SK-N-MC (cell line): ENCODE measurements around the gene ZNF692.

Experiments used
- DNase-seq: peaks from one replicate; pipeline ENCODE4 v3.0.0-alpha.2; 2011; ENCODE audit warnings: low read depth, low spot score
- H3K27ac ChIP-seq: fragments of 200-600 bp; sonication (generic); 2 replicates; pipeline ENCODE4 v1.5.1; 2016; ENCODE audit warnings: mixed run types
- H3K36me3 ChIP-seq: fragments of 200-600 bp; sonication (generic); 2 replicates; pipeline ENCODE4 v1.6.1; 2017; ENCODE audit warnings: antibody characterized with exemption, low read length, mixed read lengths; ENCODE audit not compliant: insufficient read depth
- H3K4me3 ChIP-seq: fragments of 200-600 bp; sonication (generic); 2 replicates; pipeline ENCODE4 v1.5.1; 2016
- H3K9ac ChIP-seq: fragments of 200-600 bp; sonication (generic); 2 replicates; pipeline ENCODE4 v1.8.0; 2017; ENCODE audit warnings: mixed run types, mixed read lengths; ENCODE audit not compliant: insufficient read length
- H3K9me3 ChIP-seq: fragments of 200-600 bp; sonication (generic); 2 replicates; pipeline ENCODE4 v1.6.1; 2017; ENCODE audit warnings: low read depth, mild to moderate bottlenecking, antibody characterized with exemption, low read length, moderate library complexity, mixed read lengths
- EZH2 ChIP-seq: fragments of 200-600 bp; sonication (generic); IDR thresholded peaks from one replicate; pipeline ENCODE4 v1.6.1; 2017; ENCODE audit warnings: antibody characterized with exemption
- FOXP2 ChIP-seq: optimal IDR thresholded peaks from 2 replicates; pipeline ENCODE3; 2011; ENCODE audit warnings: mild to moderate bottlenecking, moderate library complexity; ENCODE audit not compliant: insufficient read depth; ENCODE audit errors: extremely low read length, control extremely low read depth
- POLR2AphosphoS5 ChIP-seq: IDR thresholded peaks from 2 replicates; pipeline ENCODE4 v1.6.1; 2012; ENCODE audit warnings: mild to moderate bottlenecking, low read depth, low read length, borderline replicate concordance

Gene ZNF692

GRCh38 chr1:248821101-248821500, 37.8 kb downstream of the ZNF692 start:
- TF ChIP-seq FOXP2 (no peak), EZH2 (no peak), POLR2AphosphoS5 (no peak)
- Histone ChIP-seq H3K4me3 (no peak overlapping the region), H3K36me3 (peaks cover 31% of the 10 kb centered on the region), H3K9ac (no peak overlapping the region), H3K27ac (no peak overlapping the region), H3K9me3 (no peaks in the 10 kb centered on the region)
- DNase-seq: no peak

DNA sequence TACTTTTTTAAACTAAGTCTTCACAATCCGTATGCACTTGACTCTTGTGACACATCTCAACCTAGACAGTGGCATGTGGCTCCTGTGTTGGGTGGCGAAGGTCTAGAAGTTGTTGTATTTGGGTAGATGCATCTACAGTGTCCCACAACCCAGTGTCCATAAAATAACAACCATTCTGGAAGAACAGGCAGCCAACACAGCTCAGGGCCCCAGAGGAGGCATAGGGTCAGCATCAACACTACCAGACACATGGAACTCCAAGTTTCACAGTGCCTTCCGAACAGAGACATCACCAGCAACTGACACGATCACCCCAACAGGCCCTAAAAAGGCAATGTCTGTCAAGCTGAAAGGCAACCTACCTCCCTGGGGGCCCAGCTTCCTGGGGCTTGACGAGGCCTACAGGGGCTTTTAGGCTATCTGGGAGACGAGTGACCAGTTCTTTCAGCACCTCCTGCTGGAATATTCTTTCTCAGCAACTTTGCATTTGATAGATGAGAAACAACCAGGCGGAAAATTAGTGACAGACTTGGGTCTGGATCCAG, 38.8 kb downstream of the ZNF692 start:
- Histone ChIP-seq H3K36me3 (peaks cover 39% of the 10 kb centered on the region), H3K9me3 (no peaks in the 10 kb centered on the region), H3K9ac (no peak overlapping the region), H3K27ac (no peak overlapping the region), H3K4me3 (no peak overlapping the region)
- DNase-seq: no peak
- TF ChIP-seq FOXP2 (no peak), POLR2AphosphoS5 (no peak), EZH2 (no peak)

- no peak for TF ChIP-seq EZH2
- no peak for TF ChIP-seq POLR2AphosphoS5
- no peak for TF ChIP-seq FOXP2
- H3K4me3 ChIP-seq: no peak overlapping the region
- no peak overlapping the region for H3K9ac ChIP-seq
- H3K27ac ChIP-seq: no peak overlapping the region
- no peaks in the 10 kb centered on the region for H3K9me3 ChIP-seq
- H3K36me3 ChIP-seq: peaks cover 44% of the 10 kb centered on the region
- no peak for DNase-seq
Observed at GRCh38 chr1:248818505-248819374, 40.1 kb downstream of the ZNF692 start.

GRCh38 chr1:248817065-248817464, 41.8 kb downstream of the ZNF692 start:
- Histone ChIP-seq H3K9me3 (no peaks in the 10 kb centered on the region), H3K27ac (no peak overlapping the region), H3K36me3 (peaks cover 47% of the 10 kb centered on the region), H3K9ac (no peak overlapping the region), H3K4me3 (no peak overlapping the region)
- DNase-seq: no peak
- TF ChIP-seq FOXP2 (no peak), EZH2 (no peak)

DNA sequence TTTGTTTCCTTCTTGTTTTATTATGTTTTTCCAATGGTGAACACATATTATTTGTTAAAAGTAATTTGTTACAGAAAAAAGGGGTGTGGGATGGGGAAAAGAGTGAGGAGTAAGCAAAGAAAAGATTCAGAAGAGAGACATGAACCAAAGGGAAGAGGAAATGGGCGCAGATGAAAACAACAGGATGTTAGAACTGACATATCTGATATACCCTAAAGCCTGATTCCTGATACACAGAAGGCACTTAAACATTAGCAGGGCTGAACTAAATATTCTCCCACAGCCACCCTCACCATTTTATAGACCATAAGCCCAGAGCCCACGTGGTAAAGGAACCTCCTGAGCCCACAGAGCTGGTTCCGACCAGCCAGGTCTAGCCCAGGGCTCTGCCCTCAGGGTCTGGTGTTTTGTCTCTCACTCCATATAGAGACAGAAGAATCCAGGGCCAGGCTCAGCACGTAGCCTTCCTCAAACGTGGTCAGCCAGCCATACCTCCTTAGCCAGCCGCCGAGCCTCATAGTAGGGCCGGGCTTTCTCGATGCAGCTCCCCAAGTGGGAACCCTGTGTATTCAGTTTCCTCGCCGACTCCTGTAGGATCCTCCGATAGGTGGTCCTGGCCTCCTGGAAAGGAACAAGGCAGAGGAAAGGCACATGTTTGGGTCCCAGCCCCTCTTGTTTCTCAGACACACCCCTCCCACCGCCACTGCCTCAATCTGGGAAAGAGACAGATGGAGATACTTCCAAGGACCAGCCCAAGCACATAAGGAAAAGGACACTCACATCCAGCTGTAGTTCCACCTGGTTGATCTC, 42.6 kb downstream of the ZNF692 start:
- Histone ChIP-seq H3K9ac (no peak overlapping the region), H3K4me3 (no peak overlapping the region), H3K9me3 (no peaks in the 10 kb centered on the region), H3K27ac (no peak overlapping the region), H3K36me3 (peaks cover 47% of the 10 kb centered on the region)
- TF ChIP-seq POLR2AphosphoS5 (no peak), FOXP2 (no peak), EZH2 (no peak)
- no peak for DNase-seq

DNA sequence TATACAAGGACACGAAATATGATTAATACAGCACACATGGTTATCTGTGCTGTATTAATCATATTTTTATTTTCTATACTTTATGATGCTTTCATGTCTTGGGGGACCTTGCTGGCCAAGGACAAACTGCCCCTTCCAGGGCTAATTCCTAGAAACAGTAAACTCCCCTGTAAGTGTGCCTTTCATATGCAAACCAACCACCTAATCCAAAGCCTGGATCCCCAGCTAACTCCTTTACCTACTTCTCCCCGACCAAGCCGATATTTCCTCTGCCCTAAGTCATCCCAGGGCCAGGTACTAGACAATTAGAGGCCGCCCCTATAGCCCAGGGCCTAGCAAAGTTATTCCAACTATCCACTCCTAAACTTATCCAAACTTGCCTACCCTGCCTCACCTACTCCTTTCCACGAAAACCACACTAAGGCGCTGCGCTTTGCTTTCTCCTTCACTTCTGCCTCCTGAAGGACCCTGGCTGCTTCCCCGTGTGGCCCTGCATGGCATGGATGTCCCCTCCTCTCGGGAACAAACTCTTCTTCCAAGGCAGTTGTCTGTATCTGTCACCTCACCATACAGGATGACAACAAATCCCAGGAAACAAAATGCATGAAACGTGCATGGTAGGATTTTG, 43.4 kb downstream of the ZNF692 start:
- peaks cover 44% of the 10 kb centered on the region for H3K36me3 ChIP-seq

DNA sequence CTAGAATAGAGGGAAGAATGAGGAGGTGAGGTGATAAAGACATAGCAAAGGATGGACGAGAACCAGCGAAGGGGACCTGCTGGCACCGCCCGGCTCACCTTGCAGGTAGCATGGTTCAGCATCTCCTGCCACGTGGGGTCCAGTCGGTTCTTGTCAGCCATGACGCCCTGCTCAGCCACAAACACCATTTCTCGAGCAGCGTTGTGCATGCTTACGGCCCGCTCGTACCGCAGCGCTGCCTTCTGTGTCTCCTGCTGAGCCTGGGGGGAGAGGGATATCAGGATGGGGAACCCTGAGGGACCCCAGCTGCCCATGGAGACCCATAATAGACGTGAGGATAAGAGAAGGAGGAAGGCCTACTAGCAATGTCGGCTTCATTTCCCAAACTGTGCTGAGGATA, 44.5 kb downstream of the ZNF692 start:
- Histone ChIP-seq H3K9ac (no peak overlapping the region), H3K9me3 (no peaks in the 10 kb centered on the region), H3K4me3 (no peak overlapping the region), H3K36me3 (peaks cover 40% of the 10 kb centered on the region), H3K27ac (no peak overlapping the region)
- no peak for TF ChIP-seq EZH2
- DNase-seq: no peak

More for the DNA sequence above, 43.4 kb downstream of the ZNF692 start:
- no peak for TF ChIP-seq FOXP2
- TF ChIP-seq EZH2: no peak
- Histone ChIP-seq H3K27ac (no peak overlapping the region), H3K9me3 (no peaks in the 10 kb centered on the region), H3K9ac (no peak overlapping the region), H3K4me3 (no peak overlapping the region)
- no peak for DNase-seq

DNA sequence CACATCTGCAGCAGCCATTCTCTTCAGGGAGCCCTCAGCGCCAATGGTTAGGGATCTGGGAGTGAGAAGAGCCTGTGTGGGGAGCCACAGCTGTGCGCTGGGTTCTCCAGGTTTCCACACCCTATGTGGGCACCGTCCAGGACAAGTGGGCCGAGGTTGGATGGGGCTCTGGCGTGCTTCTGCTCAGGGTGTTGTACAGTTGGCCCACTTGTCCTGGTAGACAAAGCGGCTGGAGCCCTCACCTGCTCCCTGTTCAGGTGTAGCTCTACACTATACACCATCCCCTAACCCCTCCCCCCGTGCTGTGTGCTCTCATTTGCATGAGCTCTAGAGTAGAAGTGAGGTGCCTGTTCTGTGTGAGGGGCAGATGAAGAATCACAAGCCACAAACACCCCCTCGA, 45.3 kb downstream of the ZNF692 start:
- Histone ChIP-seq H3K4me3 (no peak overlapping the region), H3K9ac (no peak overlapping the region), H3K27ac (no peak overlapping the region), H3K9me3 (no peaks in the 10 kb centered on the region), H3K36me3 (peaks cover 40% of the 10 kb centered on the region)
- TF ChIP-seq POLR2AphosphoS5 (no peak), EZH2 (no peak), FOXP2 (no peak)
- DNase-seq: no peak
